Tibial artery (tissue), 4 donors: ENCODE data around the gene DNAJC10.

Experiments
- DNase-seq, 2 donors: peaks; one replicate each; pipeline ENCODE4 v3.0.0-alpha.2; 2019
- H3K27ac ChIP-seq, 2 donors: fragments of 200-600 bp; sonication (generic) in 1 of 2; 1 replicate in 1 of 2; 2 replicates in 1 of 2; pipeline ENCODE4 v1.5.1; 2018 to 2019; ENCODE audit warnings: mild to moderate bottlenecking in 1 of 2
- H3K27me3 ChIP-seq, 2 donors: fragments of 200-600 bp; sonication (generic) in 1 of 2; one replicate each; pipeline versions ENCODE4 v1.5.1 to v1.6.0; 2016 to 2019
- H3K36me3 ChIP-seq, 3 donors: fragments of 200-600 bp; sonication (generic) in 2 of 3; one replicate each; pipeline ENCODE4 v1.5.1; 2016 to 2019; ENCODE audit warnings: mild to moderate bottlenecking in 2 of 3
- H3K4me1 ChIP-seq, 4 donors: fragments of 200-600 bp; sonication (generic) in 2 of 4; 1 replicate in 3 of 4; 2 replicates in 1 of 4; pipeline ENCODE4 v1.5.1; 2016 to 2019
- H3K4me3 ChIP-seq, 2 donors: fragments of 200-600 bp; sonication (generic) in 1 of 2; 1 replicate in 1 of 2; 2 replicates in 1 of 2; pipeline ENCODE4 v1.5.1; 2018 to 2019; ENCODE audit warnings: mild to moderate bottlenecking in 2 of 2
- H3K9me3 ChIP-seq, 3 donors: fragments of 200-600 bp; sonication (generic) in 1 of 3; one replicate each; pipeline ENCODE4 v1.5.1; 2016 to 2019
- CTCF ChIP-seq, 2 experiments: fragments of 200-600 bp in 1 of 2; fragments of 450-650 bp in 1 of 2; IDR thresholded peaks; one replicate each; pipeline ENCODE4 v1.5.1; 2017 to 2019; ENCODE audit warnings: antibody characterized with exemption in 2 of 2, mild to moderate bottlenecking in 1 of 2, moderate library complexity in 1 of 2
- intact Hi-C: fragments of 100-400 bp; cut with DNase I; formaldehyde crosslinking; loops from one replicate; pipeline ENCODE4 v1.15.0; 2023; ENCODE audit warnings: low total_unique reads

Gene DNAJC10

GRCh38 chr2:182818925-182819324 is 102.9 kb downstream of the DNAJC10 start:
- DNase-seq = no peak
- no peak overlapping the region for H3K4me3 ChIP-seq
- TF ChIP-seq CTCF (IDR thresholded peaks at IDR 0.05) = no peak
- no peak overlapping the region for H3K27ac ChIP-seq
- no peaks in the 10 kb centered on the region for H3K27me3 ChIP-seq
- H3K4me1 ChIP-seq = peaks cover 0 to 26% (median 2%) of the 10 kb centered on the region in 4 donors
- intact Hi-C loops = no loop called here
- no peaks in the 10 kb centered on the region for H3K36me3 ChIP-seq
- no peaks in the 10 kb centered on the region for H3K9me3 ChIP-seq

GRCh38 chr2:182819412-182819811 is 103.4 kb downstream of the DNAJC10 start:
- Histone ChIP-seq H3K36me3 (no peaks in the 10 kb centered on the region), H3K9me3 (no peaks in the 10 kb centered on the region), H3K27me3 (no peaks in the 10 kb centered on the region), H3K4me3 (no peak overlapping the region), H3K27ac (no peak overlapping the region), H3K4me1 (peaks cover 0 to 26% (median 2%) of the 10 kb centered on the region in 4 donors)
- DNase-seq = no peak
- no peak for TF ChIP-seq CTCF (IDR thresholded peaks at IDR 0.05)
- intact Hi-C loops = no loop called here

GRCh38 chr2:182821182-182821581 is 105.1 kb downstream of the DNAJC10 start:
- Histone ChIP-seq H3K27ac (no peak overlapping the region), H3K9me3 (no peaks in the 10 kb centered on the region), H3K36me3 (no peaks in the 10 kb centered on the region), H3K4me3 (no peak overlapping the region), H3K4me1 (peaks cover 0 to 32% (median 2%) of the 10 kb centered on the region in 4 donors), H3K27me3 (no peaks in the 10 kb centered on the region)
- intact Hi-C loops = no loop called here
- no peak for DNase-seq
- no peak for TF ChIP-seq CTCF (IDR thresholded peaks at IDR 0.05)

- no peak for TF ChIP-seq CTCF (IDR thresholded peaks at IDR 0.05)
Observed at GRCh38 chr2:182822733-182823132, 106.7 kb downstream of the DNAJC10 start.

GRCh38 chr2:182824056-182824766 is 108.2 kb downstream of the DNAJC10 start:
- no peak overlapping the region for H3K27ac ChIP-seq
- TF ChIP-seq CTCF (IDR thresholded peaks at IDR 0.05) = no peak
- DNase-seq = no peak
- H3K4me3 ChIP-seq = no peak overlapping the region
- no peaks in the 10 kb centered on the region for H3K9me3 ChIP-seq
- H3K27me3 ChIP-seq = no peaks in the 10 kb centered on the region
- peaks cover 0 to 28% (median 0%) of the 10 kb centered on the region in 4 donors for H3K4me1 ChIP-seq
- intact Hi-C loops = no loop called here
- no peaks in the 10 kb centered on the region for H3K36me3 ChIP-seq

More at GRCh38 chr2:182822733-182823132, 106.7 kb downstream of the DNAJC10 start:
- no peak overlapping the region for H3K27ac ChIP-seq
- no peaks in the 10 kb centered on the region for H3K9me3 ChIP-seq
- intact Hi-C loops = no loop called here
- no peak for DNase-seq
- H3K36me3 ChIP-seq = no peaks in the 10 kb centered on the region
- H3K4me3 ChIP-seq = no peak overlapping the region
- no peaks in the 10 kb centered on the region for H3K27me3 ChIP-seq
- peaks cover 0 to 34% (median 0%) of the 10 kb centered on the region in 4 donors for H3K4me1 ChIP-seq
